B cell (primary cell): Measurements from ENCODE around the gene PRDM2.

Experiments used
- CTCF ChIP-seq: fragments of 200-600 bp; IDR thresholded peaks from one replicate; pipeline ENCODE4 v1.8.0; 2022; ENCODE audit warnings: antibody characterized with exemption, mild to moderate bottlenecking
- EZH2 ChIP-seq: IDR thresholded peaks from 2 replicates; pipeline ENCODE4 v1.6.1; 2012; ENCODE audit warnings: borderline replicate concordance, low read depth, mild to moderate bottlenecking, moderate library complexity, low read length; ENCODE audit not compliant: insufficient read depth, poor library complexity, severe bottlenecking

GRCh38 chr1:13836631-13837030, 136.6 kb downstream of the PRDM2 start:
- TF ChIP-seq CTCF (no peak), EZH2 (no peak)
